ENCODE data around the gene ZZZ3.

Gene ZZZ3

DNA sequence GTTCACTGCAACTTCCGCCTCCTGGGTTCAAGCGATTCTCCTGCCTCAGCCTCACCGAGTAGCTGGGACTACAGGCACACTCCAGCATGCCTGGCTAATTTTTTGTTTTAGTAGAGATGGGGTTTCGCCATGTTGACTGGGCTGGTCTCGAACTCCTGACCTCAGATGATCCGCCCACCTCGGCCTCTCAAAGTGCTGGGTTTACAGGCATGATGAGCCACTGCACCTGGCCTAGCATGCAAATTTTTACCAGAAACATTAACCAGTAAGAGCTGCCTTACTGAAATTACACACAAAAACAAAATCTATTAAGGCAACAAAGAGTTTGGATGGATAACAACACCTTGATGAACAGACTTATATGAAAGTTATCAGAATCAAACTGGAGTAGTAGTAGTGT is 12.1 kb downstream of the ZZZ3 start:
- no peak for DNase-seq (ENCODE audit: low read depth in 2 of 2)
- TF ChIP-seq, protein P1, sequence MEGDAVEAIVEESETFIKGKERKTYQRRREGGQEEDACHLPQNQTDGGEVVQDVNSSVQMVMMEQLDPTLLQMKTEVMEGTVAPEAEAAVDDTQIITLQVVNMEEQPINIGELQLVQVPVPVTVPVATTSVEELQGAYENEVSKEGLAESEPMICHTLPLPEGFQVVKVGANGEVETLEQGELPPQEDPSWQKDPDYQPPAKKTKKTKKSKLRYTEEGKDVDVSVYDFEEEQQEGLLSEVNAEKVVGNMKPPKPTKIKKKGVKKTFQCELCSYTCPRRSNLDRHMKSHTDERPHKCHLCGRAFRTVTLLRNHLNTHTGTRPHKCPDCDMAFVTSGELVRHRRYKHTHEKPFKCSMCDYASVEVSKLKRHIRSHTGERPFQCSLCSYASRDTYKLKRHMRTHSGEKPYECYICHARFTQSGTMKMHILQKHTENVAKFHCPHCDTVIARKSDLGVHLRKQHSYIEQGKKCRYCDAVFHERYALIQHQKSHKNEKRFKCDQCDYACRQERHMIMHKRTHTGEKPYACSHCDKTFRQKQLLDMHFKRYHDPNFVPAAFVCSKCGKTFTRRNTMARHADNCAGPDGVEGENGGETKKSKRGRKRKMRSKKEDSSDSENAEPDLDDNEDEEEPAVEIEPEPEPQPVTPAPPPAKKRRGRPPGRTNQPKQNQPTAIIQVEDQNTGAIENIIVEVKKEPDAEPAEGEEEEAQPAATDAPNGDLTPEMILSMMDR (IDR thresholded peaks at IDR 0.05; ENCODE audit: low read depth, low read length): no peak
- no peak overlapping the region for H3K4me3 ChIP-seq (replicated peaks in 1 of 2; ENCODE audit: low read depth in 2 of 2, low read length in 2 of 2)

DNA sequence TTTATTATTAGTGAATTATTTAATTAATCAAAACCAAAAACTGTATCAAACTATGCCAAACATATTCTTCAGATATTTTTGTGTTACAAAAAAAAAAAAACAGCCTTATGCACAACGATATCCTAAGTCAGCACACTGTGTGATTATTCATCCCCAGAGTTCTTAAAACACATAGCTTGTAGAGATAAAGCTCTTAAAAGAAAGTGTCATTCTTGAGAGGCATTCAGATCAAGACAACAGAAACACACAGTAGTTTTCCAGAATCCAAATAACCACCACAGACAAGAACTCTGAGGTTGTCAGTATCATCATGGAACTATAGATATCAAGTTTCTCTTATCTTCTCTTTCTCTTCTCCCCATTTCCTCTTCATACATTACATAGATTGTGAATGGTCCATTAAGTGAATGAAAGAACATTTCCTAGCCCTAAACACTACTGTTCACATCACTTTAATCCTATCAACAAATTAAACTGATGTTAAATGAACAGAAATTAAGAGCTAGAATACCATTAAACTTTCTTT is 13.5 kb downstream of the ZZZ3 start:
- DNase-seq (ENCODE audit: low read depth in 2 of 2): peak in 1 of 2 donors; percentile 19
- H3K4me3 ChIP-seq (replicated peaks in 1 of 2; ENCODE audit: low read depth in 2 of 2, low read length in 2 of 2): no peak overlapping the region
- TF ChIP-seq, protein P1 (IDR thresholded peaks at IDR 0.05; ENCODE audit: low read depth, low read length): no peak

DNA sequence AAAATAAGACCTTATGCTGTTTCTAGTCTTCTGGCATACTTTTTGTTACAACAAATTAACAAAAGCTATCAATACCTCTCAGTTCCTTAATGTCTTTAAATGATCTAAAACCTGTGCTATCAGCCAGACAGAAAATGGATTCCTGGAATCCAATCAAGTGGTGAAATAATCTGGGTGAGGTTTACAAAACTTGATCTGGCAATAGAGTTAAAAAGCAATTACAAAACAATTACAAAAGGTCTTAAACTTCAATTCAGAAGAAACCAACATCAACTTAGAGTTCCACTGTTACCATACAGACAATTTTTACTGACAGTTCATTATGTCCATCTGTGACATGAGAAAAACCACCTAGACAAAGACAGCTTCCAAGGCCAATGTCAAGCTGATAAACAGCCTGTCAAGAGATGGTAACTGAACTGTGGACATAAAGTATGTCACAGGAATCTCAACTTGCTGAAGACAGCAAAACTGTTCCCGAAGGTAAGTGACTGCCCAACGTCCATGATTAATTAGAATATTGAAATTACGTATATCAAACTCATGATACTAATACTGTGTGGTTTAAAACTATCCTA is 17.4 kb downstream of the ZZZ3 start:
- TF ChIP-seq, protein P1 (IDR thresholded peaks at IDR 0.05; ENCODE audit: low read depth, low read length): no peak
- no peak for DNase-seq (ENCODE audit: low read depth in 2 of 2)
- no peak overlapping the region for H3K4me3 ChIP-seq (replicated peaks in 1 of 2; ENCODE audit: low read depth in 2 of 2, low read length in 2 of 2)

DNA sequence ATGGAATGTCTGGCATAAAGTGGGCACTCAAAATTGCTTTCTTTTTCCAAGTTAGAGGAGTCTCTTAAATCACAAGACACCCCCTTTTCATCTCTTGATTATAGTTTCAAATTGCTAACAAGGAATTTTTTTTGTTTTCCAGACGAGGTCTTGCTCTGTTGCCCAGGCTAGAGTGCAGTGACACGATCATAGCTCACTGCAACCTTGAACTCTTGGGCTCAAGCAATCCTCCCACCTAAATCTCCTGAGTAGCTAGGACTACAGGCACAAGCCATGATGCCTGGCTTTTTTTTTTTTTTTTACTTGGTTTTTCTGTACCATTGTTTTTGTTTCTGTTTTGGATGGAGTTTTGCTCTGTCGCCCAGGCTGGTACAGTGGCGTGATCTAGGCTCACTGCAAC is 20.8 kb downstream of the ZZZ3 start:
- TF ChIP-seq, protein P1 (IDR thresholded peaks at IDR 0.05; ENCODE audit: low read depth, low read length): no peak

DNA sequence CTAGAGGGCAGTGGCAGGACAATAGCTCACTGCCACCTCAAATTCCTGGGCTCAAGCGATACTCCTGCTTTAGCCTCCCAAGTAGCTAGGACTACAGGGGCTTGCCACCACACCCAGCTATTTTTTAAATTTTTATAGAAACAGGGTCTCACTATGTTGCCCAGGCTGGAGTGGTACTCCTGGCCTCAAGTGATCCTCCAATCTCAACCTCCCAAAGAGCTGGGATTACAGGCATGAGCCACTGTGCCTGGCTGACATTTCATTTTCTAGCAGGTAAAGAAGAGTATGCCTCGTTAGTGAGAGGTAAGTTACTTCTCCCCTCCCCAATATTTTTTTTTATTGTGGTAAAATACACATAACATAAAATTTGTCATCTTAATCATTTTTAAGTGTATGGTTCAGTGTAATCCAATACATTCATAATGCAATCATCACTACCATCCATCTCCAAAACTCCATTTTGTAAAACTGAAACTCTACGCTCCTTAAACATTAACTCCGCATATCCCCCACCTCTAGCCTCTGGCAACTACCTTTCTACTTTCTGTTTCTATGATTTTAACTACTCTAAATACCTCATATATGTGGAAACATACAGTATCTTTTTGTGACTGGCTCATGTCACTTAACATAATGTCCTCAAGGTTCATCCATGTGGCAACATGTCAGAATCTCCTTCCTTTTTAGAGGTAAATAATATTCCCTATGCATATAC is 22.4 kb downstream of the ZZZ3 start:
- TF ChIP-seq, protein P1 (IDR thresholded peaks at IDR 0.05; ENCODE audit: low read depth, low read length): no peak
- H3K4me3 ChIP-seq (replicated peaks in 1 of 2; ENCODE audit: low read depth in 2 of 2, low read length in 2 of 2): no peak overlapping the region
- no peak for DNase-seq (ENCODE audit: low read depth in 2 of 2)

More for the DNA sequence above, 20.8 kb downstream of the ZZZ3 start:
- no peak for DNase-seq (ENCODE audit: low read depth in 2 of 2)
- H3K4me3 ChIP-seq (replicated peaks in 1 of 2; ENCODE audit: low read depth in 2 of 2, low read length in 2 of 2): no peak overlapping the region

DNA sequence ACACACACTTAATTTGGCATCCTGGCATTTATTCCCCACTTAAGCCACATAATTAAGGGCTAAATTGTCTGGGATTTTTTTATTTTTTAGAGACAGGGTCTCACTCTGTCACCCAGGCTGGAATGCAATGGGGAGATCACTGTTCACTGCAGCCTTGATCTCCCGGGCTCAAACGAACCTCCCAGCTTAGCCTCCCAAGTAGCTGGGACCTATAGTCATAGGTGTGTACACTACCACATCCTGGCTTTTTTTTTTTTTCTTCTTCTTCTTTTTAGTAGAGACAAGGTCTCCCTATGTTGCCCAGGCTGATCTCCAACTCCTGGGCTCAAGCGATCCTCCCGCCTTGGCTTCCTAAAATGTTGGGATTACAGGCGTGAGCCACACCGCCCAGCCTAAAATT is 24.2 kb downstream of the ZZZ3 start:
- TF ChIP-seq, protein P1 (IDR thresholded peaks at IDR 0.05; ENCODE audit: low read depth, low read length): no peak
- DNase-seq (ENCODE audit: low read depth in 2 of 2): no peak
- H3K4me3 ChIP-seq (replicated peaks in 1 of 2; ENCODE audit: low read depth in 2 of 2, low read length in 2 of 2): no peak overlapping the region
